ENCODE results near the gene HEXIM1.

Gene HEXIM1

DNA sequence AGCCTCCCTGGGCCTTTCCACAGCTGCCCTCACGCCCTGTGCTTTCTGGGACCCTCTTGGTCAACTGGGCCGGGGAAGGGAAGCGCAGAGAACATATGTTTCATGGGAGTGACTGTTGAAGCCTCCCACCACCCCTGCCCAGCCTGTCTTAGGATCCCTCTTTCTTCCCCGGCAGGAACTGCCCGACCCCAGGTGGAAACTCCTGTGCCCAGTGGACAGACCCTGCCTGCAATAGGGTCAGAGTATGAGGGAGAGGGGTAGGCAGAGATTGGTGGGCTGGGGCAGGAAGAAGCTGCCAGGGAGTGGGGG, 23.9 kb downstream of the HEXIM1 start:
- Histone ChIP-seq H3K4me3 (ENCODE audit: low read length) (peak overlapping the region; percentile 69), H3K4me1 (ENCODE audit: control insufficient read depth, insufficient read depth, low read length) (peaks cover 53% of the 10 kb centered on the region), H3K36me3 (ENCODE audit: insufficient read depth, low read length) (no peaks in the 10 kb centered on the region), H3K4me2 (ENCODE audit: low read length) (peak overlapping the region; percentile 91), H3K9ac (ENCODE audit: low read depth, low read length) (peak overlapping the region; percentile 82), H3K9me3 (replicated peaks; ENCODE audit: low read length) (no peaks in the 10 kb centered on the region), H3K27me3 (ENCODE audit: control insufficient read depth, insufficient read depth, low read length) (no peaks in the 10 kb centered on the region)

DNA sequence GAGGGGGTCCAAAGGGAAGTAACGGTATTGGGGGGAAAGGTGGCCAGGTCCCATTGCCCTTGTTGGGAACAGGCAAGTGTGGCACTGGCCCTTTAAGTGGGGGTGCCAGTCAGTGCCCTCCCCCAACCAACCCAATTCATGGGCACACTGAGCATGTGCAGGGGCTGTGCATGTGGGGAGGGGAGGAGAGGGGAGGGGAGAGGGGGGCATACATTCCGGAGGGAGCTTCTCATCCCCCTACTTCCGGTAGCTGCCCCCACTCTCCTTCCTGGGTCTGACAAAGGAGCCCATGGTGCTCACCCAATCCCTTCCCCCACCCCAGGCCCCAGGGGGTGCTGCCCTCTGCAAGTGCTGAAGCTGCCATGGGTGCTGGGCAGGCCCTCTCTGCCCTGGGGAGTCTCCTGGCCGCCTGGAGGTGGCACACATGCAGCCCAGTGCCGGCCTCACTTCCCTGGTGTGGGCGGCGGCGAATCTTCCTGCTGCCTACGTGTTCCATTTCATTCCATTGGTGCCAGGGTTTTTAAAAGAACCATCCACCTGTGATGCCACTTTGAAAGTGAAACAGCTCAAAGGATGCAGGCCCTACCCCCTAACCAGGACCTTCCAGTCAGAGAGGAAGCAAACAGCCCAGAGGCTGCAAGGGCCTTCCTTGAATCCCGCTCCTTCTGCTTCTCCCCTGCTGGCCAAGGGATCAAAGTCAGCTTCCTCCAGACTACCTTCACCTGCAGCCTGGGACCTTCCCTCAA, 24.4 kb downstream of the HEXIM1 start:
- Histone ChIP-seq H3K9ac (ENCODE audit: low read depth, low read length) (peak overlapping the region; percentile 82), H3K9me3 (replicated peaks; ENCODE audit: low read length) (no peaks in the 10 kb centered on the region), H3K27me3 (ENCODE audit: control insufficient read depth, insufficient read depth, low read length) (no peaks in the 10 kb centered on the region), H3K4me3 (ENCODE audit: low read length) (peak overlapping the region; percentile 69), H3K4me2 (ENCODE audit: low read length) (peak overlapping the region; percentile 91), H3K4me1 (ENCODE audit: control insufficient read depth, insufficient read depth, low read length) (peaks cover 53% of the 10 kb centered on the region), H3K36me3 (ENCODE audit: insufficient read depth, low read length) (no peaks in the 10 kb centered on the region)

DNA sequence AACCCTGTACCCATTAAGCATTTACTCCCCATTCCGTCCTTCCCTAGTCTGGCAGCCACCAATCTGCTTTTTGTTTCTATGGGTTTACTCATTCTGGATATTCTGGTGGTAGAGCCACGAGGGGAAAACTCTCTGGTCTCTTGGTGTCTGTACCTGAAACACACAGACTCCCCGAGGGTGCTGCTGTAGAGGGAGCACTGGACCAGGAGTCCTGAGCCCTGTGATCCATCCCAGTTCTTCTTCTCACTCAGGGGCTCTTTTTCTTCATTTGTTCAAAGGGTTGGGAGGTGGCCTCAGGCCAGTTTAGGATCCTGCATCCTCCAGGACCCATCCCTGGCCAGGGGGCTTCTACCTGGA, 27.5 kb downstream of the HEXIM1 start:
- Histone ChIP-seq H3K9ac (ENCODE audit: low read depth, low read length) (no peak overlapping the region), H3K27me3 (ENCODE audit: control insufficient read depth, insufficient read depth, low read length) (no peaks in the 10 kb centered on the region), H3K4me1 (ENCODE audit: control insufficient read depth, insufficient read depth, low read length) (peaks cover 45% of the 10 kb centered on the region), H3K4me2 (ENCODE audit: low read length) (peak overlapping the region; percentile 65), H3K4me3 (ENCODE audit: low read length) (peak overlapping the region; percentile 5), H3K36me3 (ENCODE audit: insufficient read depth, low read length) (no peaks in the 10 kb centered on the region), H3K9me3 (replicated peaks; ENCODE audit: low read length) (no peaks in the 10 kb centered on the region)

DNA sequence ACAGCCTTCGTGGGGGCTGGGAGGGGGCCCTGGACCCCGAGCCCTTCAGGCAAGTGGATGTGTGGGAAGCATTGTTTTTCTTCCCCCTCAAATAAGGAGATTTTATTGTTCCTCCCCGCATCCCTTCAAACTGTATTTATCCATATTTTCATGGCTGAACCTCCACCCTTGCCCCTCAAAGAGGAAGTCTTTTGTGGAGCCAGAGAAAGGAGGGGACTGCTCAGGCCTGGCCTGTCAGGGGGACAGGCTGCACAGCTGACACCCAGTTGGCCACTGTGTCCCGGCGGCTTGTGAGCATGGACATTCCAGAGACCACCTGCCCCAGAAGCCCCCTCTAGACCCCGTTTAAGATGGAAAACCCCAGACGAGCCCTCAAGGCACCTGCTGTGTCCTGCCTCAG, 29.3 kb downstream of the HEXIM1 start:
- Histone ChIP-seq H3K27me3 (ENCODE audit: control insufficient read depth, insufficient read depth, low read length) (no peaks in the 10 kb centered on the region), H3K9me3 (replicated peaks; ENCODE audit: low read length) (no peaks in the 10 kb centered on the region), H3K4me1 (ENCODE audit: control insufficient read depth, insufficient read depth, low read length) (peaks cover 27% of the 10 kb centered on the region), H3K36me3 (ENCODE audit: insufficient read depth, low read length) (no peaks in the 10 kb centered on the region), H3K4me2 (ENCODE audit: low read length) (no peak overlapping the region), H3K4me3 (ENCODE audit: low read length) (no peak overlapping the region), H3K9ac (ENCODE audit: low read depth, low read length) (no peak overlapping the region)

DNA sequence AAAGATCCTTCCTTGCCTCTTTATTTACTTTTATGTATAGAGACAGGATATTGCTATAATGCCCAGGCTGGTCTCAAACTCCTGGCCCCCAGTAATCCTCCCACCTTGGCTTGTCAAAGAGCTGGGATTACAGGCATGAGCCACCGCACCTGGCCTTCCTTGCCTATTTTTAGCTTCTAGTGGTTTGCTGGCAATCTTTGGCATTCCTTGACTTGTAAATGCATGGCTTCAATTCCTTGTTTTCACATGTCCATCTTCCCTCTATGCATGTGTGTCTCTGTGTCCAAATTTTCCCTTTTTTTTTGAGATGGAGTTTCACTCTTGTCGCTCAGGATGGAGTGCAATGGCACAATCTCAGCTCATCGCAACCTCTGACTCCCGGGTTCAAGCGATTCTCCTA, 35.9 kb downstream of the HEXIM1 start:
- Histone ChIP-seq H3K27me3 (ENCODE audit: control insufficient read depth, insufficient read depth, low read length) (no peaks in the 10 kb centered on the region), H3K4me1 (ENCODE audit: control insufficient read depth, insufficient read depth, low read length) (no peaks in the 10 kb centered on the region), H3K4me2 (ENCODE audit: low read length) (no peak overlapping the region), H3K9ac (ENCODE audit: low read depth, low read length) (no peak overlapping the region), H3K36me3 (ENCODE audit: insufficient read depth, low read length) (no peaks in the 10 kb centered on the region), H3K4me3 (ENCODE audit: low read length) (no peak overlapping the region), H3K9me3 (replicated peaks; ENCODE audit: low read length) (no peaks in the 10 kb centered on the region)

DNA sequence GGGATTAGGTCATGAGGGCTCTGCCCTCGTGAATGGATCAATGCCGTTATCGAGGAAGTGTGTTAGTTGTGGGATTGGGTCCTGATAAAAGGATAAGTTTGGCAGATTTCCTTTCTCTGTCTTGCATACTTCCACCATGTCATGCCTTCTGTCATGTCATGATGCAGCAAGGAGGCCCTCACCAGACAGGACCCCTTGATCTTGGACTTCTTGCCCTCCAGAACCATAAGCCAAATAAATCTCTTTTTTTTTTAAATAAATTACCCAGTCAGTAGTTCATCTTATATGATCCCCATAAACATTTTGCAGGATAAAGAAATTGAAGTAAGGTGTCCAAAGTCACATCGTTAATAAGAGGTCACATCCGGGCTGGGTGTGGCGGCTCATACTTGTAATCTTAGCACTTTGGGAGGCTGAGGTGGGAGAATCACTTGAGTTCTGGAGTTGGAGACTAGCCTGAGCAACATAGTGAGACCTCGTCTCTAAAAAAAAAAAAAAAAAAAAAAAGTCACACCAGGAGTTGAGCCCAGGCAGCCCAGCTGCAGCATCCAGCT, 38.6 kb downstream of the HEXIM1 start:
- Histone ChIP-seq H3K27me3 (ENCODE audit: control insufficient read depth, insufficient read depth, low read length) (no peaks in the 10 kb centered on the region), H3K9ac (ENCODE audit: low read depth, low read length) (no peak overlapping the region), H3K4me2 (ENCODE audit: low read length) (no peak overlapping the region), H3K9me3 (replicated peaks; ENCODE audit: low read length) (no peaks in the 10 kb centered on the region), H3K4me3 (ENCODE audit: low read length) (no peak overlapping the region), H3K36me3 (ENCODE audit: insufficient read depth, low read length) (no peaks in the 10 kb centered on the region), H3K4me1 (ENCODE audit: control insufficient read depth, insufficient read depth, low read length) (no peaks in the 10 kb centered on the region)

DNA sequence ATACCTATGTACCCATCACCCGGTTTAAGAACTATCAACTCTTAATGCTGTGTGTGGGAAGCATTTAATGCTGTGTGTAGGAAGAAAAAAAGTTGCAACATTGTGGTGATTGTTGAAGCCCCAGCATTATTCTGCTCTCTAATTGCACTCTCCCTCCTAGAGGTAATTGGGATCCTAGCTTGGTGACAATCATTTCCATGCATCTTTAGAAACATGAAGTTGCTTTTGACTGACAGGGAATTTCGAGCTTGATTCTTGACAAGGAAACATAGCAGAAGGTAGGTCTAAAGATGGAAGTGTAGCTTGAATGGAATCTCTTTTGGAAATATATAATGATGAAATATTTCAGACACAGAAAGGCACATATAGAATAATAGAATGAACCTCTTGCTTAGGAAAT, 40.7 kb downstream of the HEXIM1 start:
- Histone ChIP-seq H3K4me3 (ENCODE audit: low read length) (no peak overlapping the region), H3K4me1 (ENCODE audit: control insufficient read depth, insufficient read depth, low read length) (no peaks in the 10 kb centered on the region), H3K4me2 (ENCODE audit: low read length) (no peak overlapping the region), H3K27me3 (ENCODE audit: control insufficient read depth, insufficient read depth, low read length) (no peaks in the 10 kb centered on the region), H3K9ac (ENCODE audit: low read depth, low read length) (no peak overlapping the region), H3K36me3 (ENCODE audit: insufficient read depth, low read length) (no peaks in the 10 kb centered on the region), H3K9me3 (replicated peaks; ENCODE audit: low read length) (no peaks in the 10 kb centered on the region)

DNA sequence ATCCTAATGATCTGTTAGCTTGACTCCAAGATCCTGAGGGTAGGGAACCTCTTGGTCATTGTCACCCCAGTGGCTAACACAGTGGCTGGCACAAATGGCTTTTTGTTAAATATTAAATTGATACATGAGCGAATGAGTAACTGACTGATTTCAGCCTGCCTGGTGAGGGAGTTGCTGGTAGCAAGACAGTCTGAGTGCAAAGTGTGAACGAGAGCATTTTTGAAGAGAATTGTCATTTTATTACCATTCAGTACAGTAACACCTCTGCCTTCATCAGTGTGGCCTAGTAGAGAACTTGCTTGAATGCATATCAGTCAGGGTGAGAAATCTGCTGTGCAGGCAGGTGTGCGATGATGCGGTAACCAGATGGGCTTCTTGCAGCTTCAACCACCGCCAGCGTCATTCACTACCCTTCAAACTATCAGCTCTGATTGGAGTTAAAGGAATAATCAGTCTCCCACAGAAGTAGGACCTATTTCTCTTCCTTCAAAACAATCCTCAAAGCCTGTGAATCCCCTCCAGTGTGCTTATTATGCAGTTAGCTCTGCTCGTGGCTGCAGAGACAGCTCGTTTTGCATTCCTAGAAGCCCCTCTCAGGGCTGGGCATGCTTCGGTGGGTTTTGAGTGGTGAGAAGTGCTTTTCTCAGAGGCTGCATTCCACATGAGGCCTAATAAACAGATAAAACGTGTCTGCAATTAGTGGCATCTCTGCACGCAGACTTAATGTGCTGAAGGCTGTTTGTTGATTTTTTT, 42.4 kb downstream of the HEXIM1 start:
- Histone ChIP-seq H3K4me1 (ENCODE audit: control insufficient read depth, insufficient read depth, low read length) (no peaks in the 10 kb centered on the region), H3K9ac (ENCODE audit: low read depth, low read length) (no peak overlapping the region), H3K9me3 (replicated peaks; ENCODE audit: low read length) (no peaks in the 10 kb centered on the region), H3K27me3 (ENCODE audit: control insufficient read depth, insufficient read depth, low read length) (no peaks in the 10 kb centered on the region), H3K36me3 (ENCODE audit: insufficient read depth, low read length) (no peaks in the 10 kb centered on the region), H3K4me2 (ENCODE audit: low read length) (no peak overlapping the region), H3K4me3 (ENCODE audit: low read length) (no peak overlapping the region)

DNA sequence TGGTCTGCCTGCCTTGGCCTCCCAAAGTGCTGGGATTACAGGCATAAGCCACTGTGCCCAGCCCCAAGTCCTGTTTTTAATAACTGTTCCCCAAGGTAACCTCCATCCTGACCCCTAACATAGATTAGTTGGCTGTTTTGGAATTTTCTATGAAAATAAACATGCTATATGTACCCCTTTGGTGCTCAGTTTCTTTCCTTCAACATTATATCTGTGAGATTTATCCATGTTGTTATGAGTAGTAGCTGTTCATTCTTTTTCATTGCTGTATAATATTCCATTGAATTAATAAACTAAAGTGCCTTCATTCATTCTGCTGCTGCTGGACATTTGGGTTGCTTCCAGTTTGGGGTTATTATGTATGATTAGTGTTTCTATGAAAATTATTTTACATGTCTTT, 47.1 kb downstream of the HEXIM1 start:
- Histone ChIP-seq H3K4me3 (ENCODE audit: low read length) (no peak overlapping the region), H3K9me3 (replicated peaks; ENCODE audit: low read length) (no peaks in the 10 kb centered on the region), H3K27me3 (ENCODE audit: control insufficient read depth, insufficient read depth, low read length) (no peaks in the 10 kb centered on the region), H3K4me1 (ENCODE audit: control insufficient read depth, insufficient read depth, low read length) (peaks cover 17% of the 10 kb centered on the region), H3K4me2 (ENCODE audit: low read length) (no peak overlapping the region), H3K36me3 (ENCODE audit: insufficient read depth, low read length) (no peaks in the 10 kb centered on the region), H3K9ac (ENCODE audit: low read depth, low read length) (no peak overlapping the region)

DNA sequence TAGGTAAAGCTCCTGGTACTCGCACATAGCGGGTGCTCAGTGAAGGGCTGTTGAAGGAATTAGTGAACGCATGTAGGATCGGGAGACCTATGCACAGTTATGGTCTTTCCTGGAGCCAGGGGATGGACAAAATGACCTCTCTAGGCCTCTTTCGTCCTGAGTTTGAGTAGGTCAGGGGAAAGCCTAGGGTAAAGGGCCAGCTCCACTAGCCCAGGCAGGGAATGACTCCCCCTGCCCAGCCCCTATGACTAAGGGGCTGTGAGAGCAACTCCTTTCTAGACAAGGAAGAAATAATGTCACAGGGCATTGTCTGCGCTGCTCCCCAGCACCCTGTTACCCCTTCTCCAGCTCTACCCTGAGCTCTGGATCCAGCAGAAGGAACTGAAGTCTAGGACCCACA, 48.8 kb downstream of the HEXIM1 start:
- Histone ChIP-seq H3K36me3 (ENCODE audit: insufficient read depth, low read length) (no peaks in the 10 kb centered on the region), H3K9me3 (replicated peaks; ENCODE audit: low read length) (no peaks in the 10 kb centered on the region), H3K27me3 (ENCODE audit: control insufficient read depth, insufficient read depth, low read length) (no peaks in the 10 kb centered on the region), H3K4me2 (ENCODE audit: low read length) (no peak overlapping the region), H3K4me1 (ENCODE audit: control insufficient read depth, insufficient read depth, low read length) (peaks cover 29% of the 10 kb centered on the region), H3K4me3 (ENCODE audit: low read length) (no peak overlapping the region), H3K9ac (ENCODE audit: low read depth, low read length) (peak overlapping the region; percentile 65)

DNA sequence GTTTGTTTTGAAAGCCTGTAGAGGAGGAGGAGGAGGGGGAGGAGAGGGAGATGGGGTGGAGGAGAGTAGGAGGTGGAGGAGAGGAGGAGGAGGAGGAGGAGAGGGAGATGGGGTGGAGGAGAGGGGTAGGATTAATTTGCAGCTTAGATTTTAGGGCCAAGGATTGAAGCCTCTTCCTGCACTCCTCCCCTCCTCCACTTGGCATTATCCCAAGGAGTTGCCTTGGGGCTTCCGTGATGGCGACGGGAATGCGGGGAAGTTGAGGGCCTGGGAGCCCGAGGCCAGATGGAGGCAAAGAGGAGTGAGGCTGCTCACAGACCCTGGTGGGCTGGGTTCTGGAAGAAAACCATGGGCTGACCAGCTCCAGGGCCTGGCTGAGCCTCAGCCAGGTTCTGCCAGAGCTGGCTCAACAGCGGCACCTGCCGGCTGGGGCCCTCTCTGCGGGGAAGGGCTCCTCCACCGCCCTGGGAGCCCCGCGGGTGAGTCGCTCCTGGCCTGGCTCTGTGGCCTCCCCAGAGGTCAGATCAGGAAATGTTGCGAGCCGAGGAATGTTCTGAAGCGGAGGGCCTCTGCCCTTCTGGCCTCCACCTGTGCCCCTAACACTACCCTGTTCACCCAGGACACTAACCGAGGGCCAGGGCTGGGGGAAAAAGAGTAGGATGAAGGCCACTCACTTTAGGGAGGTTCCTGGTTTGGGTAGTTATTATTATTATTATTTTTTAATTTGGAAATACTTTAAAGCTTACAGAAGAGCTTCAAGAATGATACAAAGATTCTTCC, 49.5 kb downstream of the HEXIM1 start:
- no peaks in the 10 kb centered on the region for H3K27me3 ChIP-seq (ENCODE audit: control insufficient read depth, insufficient read depth, low read length)
- peak overlapping the region; percentile 66 for H3K4me2 ChIP-seq (ENCODE audit: low read length)
- H3K36me3 ChIP-seq (ENCODE audit: insufficient read depth, low read length), result no peaks in the 10 kb centered on the region
- no peaks in the 10 kb centered on the region for H3K9me3 ChIP-seq (replicated peaks; ENCODE audit: low read length)
- H3K4me1 ChIP-seq (ENCODE audit: control insufficient read depth, insufficient read depth, low read length), result peaks cover 29% of the 10 kb centered on the region
- peak overlapping the region; percentile 65 for H3K9ac ChIP-seq (ENCODE audit: low read depth, low read length)
- peak overlapping the region; percentile 51 for H3K4me3 ChIP-seq (ENCODE audit: low read length)

All from skeletal muscle satellite cell (primary cell).